GM12873 (cell line): ENCODE measurements around the gene SLC6A8.

ENCODE experiments used
- CTCF ChIP-seq: IDR thresholded peaks from 2 replicates; pipeline ENCODE4 v1.5.1; 2012; ENCODE audit warnings: low read depth, mild to moderate bottlenecking, moderate library complexity, low read length, control low read depth; ENCODE audit not compliant: insufficient read depth; ENCODE audit errors: missing control alignments

SLC6A8 gene

GRCh38 chrX:153667281-153667955 is 20.3 kb upstream of the SLC6A8 start:
- TF ChIP-seq CTCF, result no peak

- TF ChIP-seq CTCF, result peak; percentile 89
Measured at GRCh38 chrX:153667956-153668396, 19.8 kb upstream of the SLC6A8 start.

- no peak for TF ChIP-seq CTCF
Measured at GRCh38 chrX:153668423-153669173, 19.1 kb upstream of the SLC6A8 start.

- TF ChIP-seq CTCF, result peak; percentile 83
Measured at GRCh38 chrX:153669174-153669890, 18.4 kb upstream of the SLC6A8 start.

- TF ChIP-seq CTCF, result no peak
Measured at GRCh38 chrX:153669901-153670731, 17.6 kb upstream of the SLC6A8 start.

- TF ChIP-seq CTCF, result no peak
Measured at GRCh38 chrX:153670748-153671588, 16.8 kb upstream of the SLC6A8 start.
